CD4-positive, alpha-beta memory T cell (primary cell): ENCODE measurements around the gene ACD. TPM values are rescaled to one million over a fixed set of nuclear protein-coding genes. Genes with fewer than 3 reads are reported as not detected.
A peak's percentile ranks its signal among the peaks of the same experiment; 100 is the strongest.

Source experiments
- CTCF ChIA-PET: fragments of 350-600 bp; sonication (Branson Sonifier 250); formaldehyde crosslinking; loops from one replicate; lab custom pipeline; 2021; ENCODE audit warnings: inconsistent platforms; ENCODE audit not compliant: partially characterized antibody; lab: Charles Lee
- POLR2A ChIA-PET: fragments of 350-600 bp; sonication (Branson Sonifier 250); formaldehyde crosslinking; loops from one replicate; lab custom pipeline; 2021; ENCODE audit not compliant: partially characterized antibody; lab: Charles Lee
- DNase-seq, 5 donors: peaks; one replicate each; pipeline versions ENCODE4 v3.0.0 to v3.0.0-alpha.2; 2020 to 2022; ENCODE audit warnings: mixed read lengths in 1 of 5
- H3K27ac ChIP-seq: one replicate; pipeline ENCODE4 v1.7.0; 2013; ENCODE audit warnings: low read depth, low read length
- H3K27me3 ChIP-seq: 2 replicates; pipeline ENCODE4 v1.7.0; 2013; ENCODE audit warnings: mild to moderate bottlenecking, low read length, moderate library complexity; ENCODE audit not compliant: insufficient read depth
- H3K36me3 ChIP-seq: 2 replicates; pipeline ENCODE4 v1.7.0; 2013; ENCODE audit warnings: mild to moderate bottlenecking, low read length, moderate library complexity; ENCODE audit not compliant: insufficient read depth
- H3K4me1 ChIP-seq: 2 replicates; pipeline ENCODE4 v1.7.0; 2013; ENCODE audit warnings: mild to moderate bottlenecking, low read length, moderate library complexity; ENCODE audit not compliant: insufficient read depth
- H3K4me3 ChIP-seq, 2 donors: one replicate each; pipeline ENCODE4 v1.7.0; 2013; ENCODE audit warnings: low read length in 2 of 2, mild to moderate bottlenecking in 1 of 2
- H3K9me3 ChIP-seq, 2 donors: one replicate each; pipeline ENCODE4 v1.7.0; 2013; ENCODE audit warnings: low read length in 2 of 2, control low read depth in 1 of 2; ENCODE audit not compliant: control insufficient read depth in 1 of 2
- H3K27ac Mint-ChIP-seq, 7 donors: one replicate each; pipeline ENCODE4 v1.8.0; 2020 to 2021; ENCODE audit warnings: mixed read lengths in 7 of 7, mild to moderate bottlenecking in 6 of 7, inconsistent platforms in 3 of 7, moderate library complexity in 3 of 7
- H3K27me3 Mint-ChIP-seq, 2 donors: one replicate each; pipeline ENCODE4 v1.8.0; 2020 to 2021; ENCODE audit warnings: mixed read lengths in 2 of 2
- H3K36me3 Mint-ChIP-seq, 2 donors: one replicate each; pipeline ENCODE4 v1.8.0; 2020 to 2021; ENCODE audit warnings: mixed read lengths in 2 of 2, inconsistent platforms in 1 of 2, mild to moderate bottlenecking in 1 of 2
- H3K4me1 Mint-ChIP-seq, 4 donors: one replicate each; pipeline ENCODE4 v1.8.0; 2020 to 2021; ENCODE audit warnings: mixed read lengths in 4 of 4, mild to moderate bottlenecking in 1 of 4
- H3K4me3 Mint-ChIP-seq, 8 donors: one replicate each; pipeline ENCODE4 v1.8.0; 2020 to 2021; ENCODE audit warnings: mixed read lengths in 8 of 8, mild to moderate bottlenecking in 7 of 8, moderate library complexity in 6 of 8, inconsistent platforms in 3 of 8
- H3K9me3 Mint-ChIP-seq, 8 donors: one replicate each; pipeline ENCODE4 v1.8.0; 2020 to 2021; ENCODE audit warnings: mixed read lengths in 8 of 8, mild to moderate bottlenecking in 5 of 8, inconsistent platforms in 3 of 8, moderate library complexity in 1 of 8
- intact Hi-C: fragments of 100-400 bp; cut with micrococcal nuclease; formaldehyde crosslinking; loops from one replicate; pipeline ENCODE4 v1.15.1; 2023
- polyA plus RNA-seq, 2 donors: library from polyadenylated mRNA; unstranded; fragments of 300-500 nt; fragmentation: Illumina TruSeq; gene quantifications; one replicate each; pipeline ENCODE4 v1.2.3, GENCODE V29; 2021
- total RNA-seq, 2 experiments: library from RNA; stranded (reverse); gene quantifications; one replicate each; pipeline ENCODE4 v1.2.3, GENCODE V29; 2021

Gene ACD
- total and polyA plus RNA-seq, 4 experiments from 2014 or later = 33.3 to 50.6 (median 49.1) TPM

GRCh38 chr16:67666559-67667452 lies 6.7 kb upstream of the ACD start, which contains the start of the genes C16orf86 and ENKD1:
TSS of gene C16orf86 (plus strand) at chr16:67666814. CDS start at chr16:67666971, 157 bp downstream.
TSS of gene ENKD1 (minus strand) at chr16:67666750. CDS start at chr16:67666442, 308 bp downstream.
- peak within 1 kb of the TSS; percentile 76 to 92 (median 80) for H3K4me3 Mint-ChIP-seq
- intact Hi-C loops = loop anchor here (1.0 kb wide), 1 partner anchor 105 kb away; the partner anchor contains the start of gene CTCF
- CTCF ChIA-PET = interaction anchor here (0.6 to 10.4 kb wide), 17 partner anchors 8 to 567 kb away, joined by 3 to 143 read pairs (median 6); partner anchors contain the start of genes ACD, ATP6V0D1, CARMIL2 and GFOD2

GRCh38 chr16:67666032-67666551 lies 6.0 kb upstream of the ACD start:
- intact Hi-C loops = loop anchor here (1.0 kb wide), 1 partner anchor 104 kb away; the partner anchor contains the start of gene CTCF
- peaks cover 35% of the 10 kb centered on the region for H3K4me1 ChIP-seq
- Mint-ChIP-seq H3K4me1 (peaks cover 7 to 52% (median 16%) of the 10 kb centered on the region in 4 donors), H3K27ac (peak overlapping the region in 6 of 7 donors; percentile 24 to 74 (median 60)), H3K36me3 (peaks cover 0 to 4% of the 10 kb centered on the region in 2 donors), H3K4me3 (peak overlapping the region; percentile 53 to 82 (median 64)), H3K9me3 (no peaks in the 10 kb centered on the region), H3K27me3 (no peaks in the 10 kb centered on the region)
- H3K9me3 ChIP-seq = no peaks in the 10 kb centered on the region
- no peaks in the 10 kb centered on the region for H3K27me3 ChIP-seq
- DNase-seq = no peak
- peak overlapping the region; percentile 61 to 89 for H3K4me3 ChIP-seq
- CTCF ChIA-PET = interaction anchor here (0.6 to 10.4 kb wide), 5 partner anchors 22 to 567 kb away, joined by 3 to 143 read pairs (median 33); partner anchors contain the start of gene CARMIL2
- no peaks in the 10 kb centered on the region for H3K36me3 ChIP-seq
- H3K27ac ChIP-seq = peak overlapping the region; percentile 64
- POLR2A ChIA-PET = interaction anchor here (0.8 to 6.9 kb wide), 13 partner anchors 16 to 185 kb away, joined by 3 to 55 read pairs (median 11); partner anchors contain the start of genes ATP6V0D1, CARMIL2, CTCF and GFOD2

More at GRCh38 chr16:67666559-67667452, 6.7 kb upstream of the ACD start, which contains the start of the genes C16orf86 and ENKD1:
- Mint-ChIP-seq H3K27me3 (no peaks in the 10 kb centered on the region), H3K4me1 (peaks cover 5 to 45% (median 12%) of the 10 kb centered on the region in 4 donors), H3K36me3 (peaks cover 0 to 1% of the 10 kb centered on the region in 2 donors), H3K27ac (peak within 1 kb of the TSS; percentile 64 to 81 (median 74)), H3K9me3 (no peaks in the 10 kb centered on the region)
- Histone ChIP-seq H3K4me1 (peaks cover 28% of the 10 kb centered on the region), H3K9me3 (no peaks in the 10 kb centered on the region), H3K27ac (peak within 1 kb of the TSS; percentile 64), H3K36me3 (no peaks in the 10 kb centered on the region), H3K27me3 (no peaks in the 10 kb centered on the region), H3K4me3 (peak within 1 kb of the TSS; percentile 61 to 89)
- POLR2A ChIA-PET = interaction anchor here (0.8 to 6.9 kb wide), 17 partner anchors 9 to 185 kb away, joined by 3 to 55 read pairs (median 6); partner anchors contain the start of genes ATP6V0D1, CARMIL2, CTCF and GFOD2
- peak; percentile 79 to 85 (median 80) for DNase-seq

GRCh38 chr16:67665598-67665997 lies 5.5 kb upstream of the ACD start:
- intact Hi-C loops = no loop called here
- ChIA-PET CTCF (interaction anchor here (1.2 to 10.4 kb wide), 4 partner anchors 21 to 260 kb away, joined by 3 to 143 read pairs (median 61); partner anchors contain the start of gene CARMIL2), POLR2A (interaction anchor here (1.0 to 6.9 kb wide), 10 partner anchors 17 to 184 kb away, joined by 3 to 55 read pairs (median 9); partner anchors contain the start of genes ATP6V0D1, CARMIL2, CTCF and GFOD2)
- no peaks in the 10 kb centered on the region for H3K27me3 Mint-ChIP-seq
- no peak overlapping the region for H3K4me3 ChIP-seq
- peaks cover 0 to 6% of the 10 kb centered on the region in 2 donors for H3K36me3 Mint-ChIP-seq
- H3K4me1 Mint-ChIP-seq = peaks cover 7 to 55% (median 16%) of the 10 kb centered on the region in 4 donors
- peak overlapping the region; percentile 64 for H3K27ac ChIP-seq
- no peaks in the 10 kb centered on the region for H3K9me3 Mint-ChIP-seq
- no peaks in the 10 kb centered on the region for H3K9me3 ChIP-seq
- H3K4me1 ChIP-seq = peaks cover 38% of the 10 kb centered on the region
- H3K27ac Mint-ChIP-seq = peak overlapping the region; percentile 22 to 74 (median 59)
- no peak for DNase-seq
- peak overlapping the region; percentile 53 to 82 (median 64) for H3K4me3 Mint-ChIP-seq
- H3K36me3 ChIP-seq = no peaks in the 10 kb centered on the region
- H3K27me3 ChIP-seq = no peaks in the 10 kb centered on the region

- intact Hi-C loops = loop anchor here (5.0 kb wide), 1 partner anchor 52 kb away; the partner anchor contains the start of gene GFOD2
- Histone ChIP-seq H3K27me3 (no peaks in the 10 kb centered on the region), H3K4me3 (no peak overlapping the region), H3K9me3 (no peaks in the 10 kb centered on the region), H3K27ac (no peak overlapping the region), H3K4me1 (peaks cover 38% of the 10 kb centered on the region), H3K36me3 (no peaks in the 10 kb centered on the region)
- Mint-ChIP-seq H3K9me3 (no peaks in the 10 kb centered on the region), H3K36me3 (peaks cover 0 to 7% of the 10 kb centered on the region in 2 donors), H3K4me3 (peak overlapping the region in 3 of 8 donors; percentile 28 to 78 (median 36)), H3K4me1 (peaks cover 7 to 59% (median 16%) of the 10 kb centered on the region in 4 donors), H3K27me3 (no peaks in the 10 kb centered on the region), H3K27ac (peak overlapping the region; percentile 19 to 84 (median 74))
- no peak for DNase-seq
- ChIA-PET POLR2A (interaction anchor here (0.7 to 6.9 kb wide), 6 partner anchors 17 to 180 kb away, joined by 3 to 55 read pairs (median 4); partner anchors contain the start of genes CARMIL2 and CTCF), CTCF (interaction anchor here (1.4 to 10.4 kb wide), 4 partner anchors 19 to 143 kb away, joined by 4 to 143 read pairs (median 61); partner anchors contain the start of gene CARMIL2)
Observed at GRCh38 chr16:67664871-67665270, 4.8 kb upstream of the ACD start.

- intact Hi-C loops = loop anchor here (5.0 kb wide), 1 partner anchor 53 kb away; the partner anchor contains the start of gene GFOD2
- Mint-ChIP-seq H3K9me3 (no peaks in the 10 kb centered on the region), H3K4me3 (peak overlapping the region in 4 of 8 donors; percentile 9 to 78 (median 34)), H3K36me3 (peaks cover 0 to 6% of the 10 kb centered on the region in 2 donors), H3K4me1 (peaks cover 7 to 65% (median 19%) of the 10 kb centered on the region in 4 donors), H3K27ac (peak overlapping the region; percentile 14 to 84 (median 65)), H3K27me3 (no peaks in the 10 kb centered on the region)
- DNase-seq = no peak
- Histone ChIP-seq H3K4me3 (no peak overlapping the region), H3K27me3 (no peaks in the 10 kb centered on the region), H3K36me3 (no peaks in the 10 kb centered on the region), H3K4me1 (peaks cover 40% of the 10 kb centered on the region), H3K9me3 (no peaks in the 10 kb centered on the region), H3K27ac (no peak overlapping the region)
- ChIA-PET CTCF (interaction anchor here (0.9 to 7.5 kb wide), 6 partner anchors 8 to 182 kb away, joined by 3 to 89 read pairs (median 6); partner anchors contain the start of gene ATP6V0D1), POLR2A (interaction anchor here (0.6 to 6.9 kb wide), 5 partner anchors 19 to 271 kb away, joined by 3 to 55 read pairs (median 7); partner anchors contain the start of genes CARMIL2 and CTCF)
Observed at GRCh38 chr16:67664258-67664657, 4.2 kb upstream of the ACD start.

- H3K27me3 ChIP-seq = no peaks in the 10 kb centered on the region
- Mint-ChIP-seq H3K4me3 (peak overlapping the region in 2 of 8 donors; percentile 13 to 78), H3K9me3 (no peaks in the 10 kb centered on the region), H3K36me3 (peaks cover 0 to 6% of the 10 kb centered on the region in 2 donors), H3K27me3 (no peaks in the 10 kb centered on the region), H3K4me1 (peaks cover 11 to 66% (median 23%) of the 10 kb centered on the region in 4 donors), H3K27ac (peak overlapping the region in 6 of 7 donors; percentile 2 to 74 (median 37))
- CTCF ChIA-PET = interaction anchor here (0.9 to 7.5 kb wide), 7 partner anchors 9 to 182 kb away, joined by 3 to 89 read pairs (median 7); partner anchors contain the start of gene ATP6V0D1
- no peak overlapping the region for H3K27ac ChIP-seq
- no peak overlapping the region for H3K4me3 ChIP-seq
- H3K9me3 ChIP-seq = no peaks in the 10 kb centered on the region
- no peaks in the 10 kb centered on the region for H3K36me3 ChIP-seq
- POLR2A ChIA-PET = interaction anchor here (0.6 to 6.9 kb wide), 5 partner anchors 19 to 272 kb away, joined by 3 to 55 read pairs (median 7); partner anchors contain the start of genes CARMIL2 and CTCF
- DNase-seq = no peak
- H3K4me1 ChIP-seq = peaks cover 44% of the 10 kb centered on the region
- intact Hi-C loops = loop anchor here (5.0 kb wide), 1 partner anchor 53 kb away; the partner anchor contains the start of gene GFOD2
Observed at GRCh38 chr16:67663877-67664222, 3.8 kb upstream of the ACD start.
